Medulla oblongata (tissue), 1 donor: ENCODE results near the gene PLXNA4.
A peak's percentile ranks its signal among the peaks of the same experiment; 100 is the strongest.
"Not testable (repeated sequence)": the region's sequence is repeated elsewhere in the genome, so short reads cannot be mapped to it uniquely, and the experiment has no call there.

Experiments
- DNase-seq: peaks from one replicate; pipeline ENCODE4 v3.0.0-alpha.2; 2015; ENCODE audit errors: extremely low spot score

The PLXNA4 gene

GRCh38 chr7:132179681-132180080 is 396.6 kb downstream of the PLXNA4 start:
- no peak for DNase-seq

GRCh38 chr7:132179080-132179430 is 397.2 kb downstream of the PLXNA4 start:
- DNase-seq = no peak

GRCh38 chr7:132178402-132179079 is 397.7 kb downstream of the PLXNA4 start:
- DNase-seq = not testable (repeated sequence)

GRCh38 chr7:132177708-132178401 is 398.4 kb downstream of the PLXNA4 start:
- DNase-seq = no peak

GRCh38 chr7:132176719-132177118 is 399.6 kb downstream of the PLXNA4 start:
- DNase-seq = no peak

- DNase-seq = no peak
Observed at GRCh38 chr7:132171130-132171576, 405.1 kb downstream of the PLXNA4 start.

- no peak for DNase-seq
Observed at GRCh38 chr7:132169730-132170129, 406.5 kb downstream of the PLXNA4 start.

GRCh38 chr7:132168239-132168638 is 408.0 kb downstream of the PLXNA4 start:
- no peak for DNase-seq

GRCh38 chr7:132165695-132166094 is 410.6 kb downstream of the PLXNA4 start:
- not testable (repeated sequence) for DNase-seq

- no peak for DNase-seq
Observed at GRCh38 chr7:132164558-132165125, 411.6 kb downstream of the PLXNA4 start.

GRCh38 chr7:132162556-132163144 is 413.6 kb downstream of the PLXNA4 start:
- peak; percentile 37 for DNase-seq

GRCh38 chr7:132161976-132162375 is 414.3 kb downstream of the PLXNA4 start:
- no peak for DNase-seq

- no peak for DNase-seq
Observed at GRCh38 chr7:132161533-132161915, 414.7 kb downstream of the PLXNA4 start.

- DNase-seq = peak; percentile 28
Observed at GRCh38 chr7:132160611-132161532, 415.4 kb downstream of the PLXNA4 start.

- no peak for DNase-seq
Observed at GRCh38 chr7:132158841-132159240, 417.4 kb downstream of the PLXNA4 start.

GRCh38 chr7:132158166-132158565 is 418.1 kb downstream of the PLXNA4 start:
- no peak for DNase-seq

GRCh38 chr7:132155715-132156114 is 420.6 kb downstream of the PLXNA4 start:
- no peak for DNase-seq

GRCh38 chr7:132154695-132155471 is 421.4 kb downstream of the PLXNA4 start:
- no peak for DNase-seq

- DNase-seq = no peak
Observed at GRCh38 chr7:132154248-132154647, 422.0 kb downstream of the PLXNA4 start.

GRCh38 chr7:132152131-132152889 is 424.0 kb downstream of the PLXNA4 start:
- DNase-seq = no peak
